ENCODE measurements around the gene EZH1. TPM values are rescaled to one million over a fixed set of nuclear protein-coding genes. Genes with fewer than 3 reads are reported as not detected.

The EZH1 gene
- total and polyA plus RNA-seq, 2 experiments from 2014 or later: 22.7 to 33.8 TPM

DNA sequence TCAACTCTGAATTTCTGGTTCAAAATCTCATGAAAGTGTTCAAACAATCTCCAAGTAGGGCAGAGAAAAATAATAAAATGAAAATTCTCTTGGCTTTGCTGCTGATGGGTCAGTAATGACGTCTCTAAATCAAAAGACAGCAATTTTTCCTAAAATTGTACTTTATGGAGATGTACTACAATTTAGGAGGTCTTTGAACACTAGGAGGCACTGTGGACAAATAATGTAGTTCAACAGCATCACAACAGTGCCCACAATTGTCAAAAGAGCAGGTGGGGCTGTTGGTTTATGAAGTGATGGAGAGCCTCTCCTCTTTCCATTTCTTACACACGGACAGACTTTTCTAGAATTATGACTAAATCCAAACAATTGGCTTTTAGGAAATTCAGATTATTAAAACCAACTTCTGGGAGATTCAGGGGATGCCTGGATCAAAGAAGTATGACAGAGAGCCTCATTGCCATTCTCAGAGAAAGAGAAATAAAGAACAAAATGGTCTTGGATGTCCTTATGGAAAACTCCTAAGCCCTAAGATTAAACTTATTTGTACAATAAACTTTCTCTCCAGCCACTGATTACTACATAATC, 23.8 kb downstream of the EZH1 start:
- Histone ChIP-seq H3K9me3 (ENCODE audit: low read depth) (no peaks in the 10 kb centered on the region), H3K27me3 (no peaks in the 10 kb centered on the region), H3K4me3 (no peak overlapping the region), H3K36me3 (peaks cover 52% of the 10 kb centered on the region), H3K27ac (no peak overlapping the region), H3K4me1 (ENCODE audit: low read depth) (no peaks in the 10 kb centered on the region)
- peak; percentile 80 to 83 for DNase-seq (ENCODE audit: low read depth in 1 of 2, low spot score in 1 of 2)
- TF ChIP-seq, protein P1, sequence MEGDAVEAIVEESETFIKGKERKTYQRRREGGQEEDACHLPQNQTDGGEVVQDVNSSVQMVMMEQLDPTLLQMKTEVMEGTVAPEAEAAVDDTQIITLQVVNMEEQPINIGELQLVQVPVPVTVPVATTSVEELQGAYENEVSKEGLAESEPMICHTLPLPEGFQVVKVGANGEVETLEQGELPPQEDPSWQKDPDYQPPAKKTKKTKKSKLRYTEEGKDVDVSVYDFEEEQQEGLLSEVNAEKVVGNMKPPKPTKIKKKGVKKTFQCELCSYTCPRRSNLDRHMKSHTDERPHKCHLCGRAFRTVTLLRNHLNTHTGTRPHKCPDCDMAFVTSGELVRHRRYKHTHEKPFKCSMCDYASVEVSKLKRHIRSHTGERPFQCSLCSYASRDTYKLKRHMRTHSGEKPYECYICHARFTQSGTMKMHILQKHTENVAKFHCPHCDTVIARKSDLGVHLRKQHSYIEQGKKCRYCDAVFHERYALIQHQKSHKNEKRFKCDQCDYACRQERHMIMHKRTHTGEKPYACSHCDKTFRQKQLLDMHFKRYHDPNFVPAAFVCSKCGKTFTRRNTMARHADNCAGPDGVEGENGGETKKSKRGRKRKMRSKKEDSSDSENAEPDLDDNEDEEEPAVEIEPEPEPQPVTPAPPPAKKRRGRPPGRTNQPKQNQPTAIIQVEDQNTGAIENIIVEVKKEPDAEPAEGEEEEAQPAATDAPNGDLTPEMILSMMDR (IDR thresholded peaks at IDR 0.05; ENCODE audit: low read depth, low read length): peak; percentile 66

DNA sequence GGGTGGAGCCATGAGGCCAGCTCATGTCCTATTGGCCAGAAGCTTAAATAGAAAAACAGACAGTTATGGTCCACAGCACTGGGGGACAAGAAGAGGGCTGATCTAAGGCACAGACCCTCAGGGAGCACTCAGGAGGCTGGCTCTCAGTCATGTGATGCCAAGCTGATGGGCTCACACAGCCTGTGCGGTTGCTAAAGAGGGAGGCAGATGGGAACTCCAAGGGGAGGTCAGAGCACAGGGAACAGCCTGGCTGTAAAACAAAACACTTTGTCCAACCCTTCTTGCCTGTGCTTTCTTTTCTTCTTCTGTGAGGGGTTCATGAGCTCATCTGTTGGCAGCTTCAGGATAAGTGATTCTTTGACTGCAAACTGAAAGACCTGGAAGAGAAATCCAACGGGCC, 35.3 kb downstream of the EZH1 start:
- no peaks in the 10 kb centered on the region for H3K27me3 ChIP-seq
- no peak overlapping the region for H3K4me3 ChIP-seq
- H3K36me3 ChIP-seq: peaks cover 41% of the 10 kb centered on the region
- no peaks in the 10 kb centered on the region for H3K4me1 ChIP-seq (ENCODE audit: low read depth)
- TF ChIP-seq, protein P1 (IDR thresholded peaks at IDR 0.05; ENCODE audit: low read depth, low read length): no peak
- H3K27ac ChIP-seq: no peak overlapping the region
- H3K9me3 ChIP-seq (ENCODE audit: low read depth): no peaks in the 10 kb centered on the region
- DNase-seq (ENCODE audit: low read depth in 1 of 2, low spot score in 1 of 2): no peak

DNA sequence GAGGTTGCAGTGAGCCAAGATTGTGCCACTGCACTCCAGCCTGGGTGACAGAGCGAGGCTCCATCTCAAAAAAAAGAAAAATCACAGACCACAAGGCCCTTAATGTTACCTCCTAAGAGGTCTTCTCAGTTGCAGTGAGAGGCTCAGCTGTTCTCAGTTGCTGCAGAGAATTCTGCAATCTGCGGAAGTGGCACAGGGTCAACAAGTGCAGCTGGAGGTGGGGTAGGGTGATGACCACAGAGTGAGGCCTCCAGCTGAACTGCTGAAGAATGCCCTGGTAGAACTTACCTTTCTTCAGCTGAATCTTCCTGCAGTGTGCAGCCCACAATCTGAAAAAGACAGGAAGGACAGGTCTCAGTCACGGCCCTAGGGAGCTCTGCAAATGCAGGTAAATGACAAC, 36.3 kb downstream of the EZH1 start:
- Histone ChIP-seq H3K27me3 (no peaks in the 10 kb centered on the region), H3K4me3 (no peak overlapping the region), H3K4me1 (ENCODE audit: low read depth) (no peaks in the 10 kb centered on the region), H3K27ac (no peak overlapping the region), H3K36me3 (peaks cover 45% of the 10 kb centered on the region), H3K9me3 (ENCODE audit: low read depth) (no peaks in the 10 kb centered on the region)
- DNase-seq (ENCODE audit: low read depth in 1 of 2, low spot score in 1 of 2): no peak
- TF ChIP-seq, protein P1 (IDR thresholded peaks at IDR 0.05; ENCODE audit: low read depth, low read length): no peak

DNA sequence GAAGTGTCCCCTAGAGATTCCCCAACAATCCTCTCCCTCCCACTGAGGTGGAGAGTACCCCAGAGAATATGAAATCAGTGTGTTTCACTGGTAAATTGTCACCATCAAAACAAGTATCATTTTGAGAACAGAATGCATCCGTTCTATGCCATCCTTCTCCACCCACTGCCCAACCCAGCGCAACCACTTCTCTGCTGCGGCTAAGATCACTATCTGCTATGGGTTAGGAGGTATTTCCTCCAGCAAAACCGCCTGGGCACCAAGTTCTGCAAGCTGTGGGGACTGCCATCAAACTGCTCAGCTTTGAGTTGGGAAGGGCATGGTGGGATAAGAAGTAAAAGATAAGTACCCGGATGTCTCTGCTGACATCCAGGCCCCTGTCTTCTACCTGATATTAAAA, 38.1 kb downstream of the EZH1 start:
- TF ChIP-seq, protein P1 (IDR thresholded peaks at IDR 0.05; ENCODE audit: low read depth, low read length): no peak
- no peaks in the 10 kb centered on the region for H3K27me3 ChIP-seq
- no peaks in the 10 kb centered on the region for H3K4me1 ChIP-seq (ENCODE audit: low read depth)
- no peak overlapping the region for H3K4me3 ChIP-seq
- peaks cover 47% of the 10 kb centered on the region for H3K36me3 ChIP-seq
- no peak for DNase-seq (ENCODE audit: low read depth in 1 of 2, low spot score in 1 of 2)
- H3K27ac ChIP-seq: no peak overlapping the region
- no peaks in the 10 kb centered on the region for H3K9me3 ChIP-seq (ENCODE audit: low read depth)

DNA sequence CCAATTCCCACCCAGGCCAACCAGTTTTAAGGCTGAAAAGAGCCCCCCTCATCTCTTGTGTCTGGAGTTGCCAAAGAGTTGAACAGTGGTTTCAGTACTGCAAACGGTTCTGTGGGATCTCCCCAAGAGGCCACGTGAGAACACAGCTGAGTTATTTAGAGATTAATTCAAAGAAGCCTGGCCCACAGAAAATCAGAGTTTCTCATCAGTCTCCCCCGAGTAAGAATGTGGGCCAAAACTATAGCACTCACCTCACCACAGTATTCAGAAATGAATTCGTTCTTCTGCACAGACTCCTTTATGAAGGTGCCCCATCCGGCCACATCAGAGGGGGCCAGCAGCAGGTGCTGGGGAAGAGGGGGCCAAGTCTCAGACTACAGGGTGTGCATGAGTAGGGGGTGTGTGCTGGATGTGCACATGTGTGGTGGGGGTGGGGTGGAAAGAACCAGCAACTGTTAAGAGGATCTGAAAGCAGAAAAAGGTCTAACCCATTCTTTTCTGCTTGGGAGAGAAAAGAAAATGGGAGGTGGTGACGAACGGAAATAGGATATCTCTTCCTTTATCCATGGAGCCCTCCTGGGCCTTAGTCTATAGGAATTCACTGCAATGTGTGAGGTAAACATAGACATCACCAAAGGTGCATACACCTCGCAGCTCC, 39.9 kb downstream of the EZH1 start:
- Histone ChIP-seq H3K4me1 (ENCODE audit: low read depth) (no peaks in the 10 kb centered on the region), H3K27me3 (no peaks in the 10 kb centered on the region), H3K4me3 (no peak overlapping the region), H3K9me3 (ENCODE audit: low read depth) (no peaks in the 10 kb centered on the region), H3K36me3 (peaks cover 45% of the 10 kb centered on the region), H3K27ac (no peak overlapping the region)
- no peak for DNase-seq (ENCODE audit: low read depth in 1 of 2, low spot score in 1 of 2)
- TF ChIP-seq, protein P1 (IDR thresholded peaks at IDR 0.05; ENCODE audit: low read depth, low read length): no peak
